COLO668 (cell line): Measurements from ENCODE around the gene ANAPC16.
"Not testable (repeated sequence)": the region's sequence is repeated elsewhere in the genome, so short reads cannot be mapped to it uniquely, and the experiment has no call there.

Experiments used
- DNase-seq: peaks from one replicate; lab custom pipeline; 2025; ENCODE audit not compliant: unreplicated experiment; lab: John Stamatoyannopoulos, UW

ANAPC16 gene

GRCh38 chr10:72211381-72211780 lies 4.4 kb upstream of the ANAPC16 start:
- not testable (repeated sequence) for DNase-seq

GRCh38 chr10:72211832-72212231 lies 4.0 kb upstream of the ANAPC16 start:
- not testable (repeated sequence) for DNase-seq

GRCh38 chr10:72218325-72218724 lies 2.5 kb downstream of the ANAPC16 start:
- no peak for DNase-seq

- DNase-seq, result no peak
These were observed 2.9 kb downstream of the ANAPC16 start for GRCh38 chr10:72218726-72219125.

GRCh38 chr10:72219235-72219814 lies 3.5 kb downstream of the ANAPC16 start:
- no peak for DNase-seq

GRCh38 chr10:72220637-72221036 lies 4.8 kb downstream of the ANAPC16 start:
- DNase-seq, result no peak

- DNase-seq, result no peak
These were observed 5.5 kb downstream of the ANAPC16 start for GRCh38 chr10:72221278-72221677.

- DNase-seq, result no peak
These were observed 7.9 kb downstream of the ANAPC16 start for GRCh38 chr10:72223743-72224101.

- DNase-seq, result not testable (repeated sequence)
These were observed 8.4 kb downstream of the ANAPC16 start for GRCh38 chr10:72224191-72224590.

GRCh38 chr10:72226418-72227027 lies 10.7 kb downstream of the ANAPC16 start:
- DNase-seq, result no peak

- DNase-seq, result no peak
These were observed 12.0 kb downstream of the ANAPC16 start for GRCh38 chr10:72227826-72228225.

GRCh38 chr10:72228318-72228751 lies 12.5 kb downstream of the ANAPC16 start:
- no peak for DNase-seq

GRCh38 chr10:72229261-72230251 lies 13.7 kb downstream of the ANAPC16 start:
- peak; percentile 5 for DNase-seq

- no peak for DNase-seq
These were observed 17.8 kb downstream of the ANAPC16 start for GRCh38 chr10:72233621-72234020.

- no peak for DNase-seq
These were observed 18.8 kb downstream of the ANAPC16 start for GRCh38 chr10:72234560-72235095.

GRCh38 chr10:72235544-72236279 lies 19.9 kb downstream of the ANAPC16 start:
- no peak for DNase-seq

- DNase-seq, result no peak
These were observed 22.8 kb downstream of the ANAPC16 start for GRCh38 chr10:72238392-72239175.

GRCh38 chr10:72239409-72239808 lies 23.6 kb downstream of the ANAPC16 start:
- DNase-seq, result no peak

- no peak for DNase-seq
These were observed 24.6 kb downstream of the ANAPC16 start for GRCh38 chr10:72240371-72240770.

GRCh38 chr10:72241691-72242252 lies 26.0 kb downstream of the ANAPC16 start:
- DNase-seq, result no peak
